NOMO-1 treated with dmso at 0.1 percent for 144 hours (cell line): ENCODE results near the gene LSM3.

ENCODE experiments used
- DNase-seq: peaks from one replicate; lab custom pipeline; 2025; ENCODE audit not compliant: unreplicated experiment; lab: John Stamatoyannopoulos, UW

LSM3 gene

GRCh38 chr3:14143271-14144225 is 35.1 kb upstream of the LSM3 start:
- DNase-seq, result no peak

- peak; percentile 72 for DNase-seq
Measured at GRCh38 chr3:14144423-14145075, 34.1 kb upstream of the LSM3 start.

GRCh38 chr3:14145236-14145635 is 33.4 kb upstream of the LSM3 start:
- no peak for DNase-seq

GRCh38 chr3:14145670-14146380 is 32.8 kb upstream of the LSM3 start:
- DNase-seq, result no peak

GRCh38 chr3:14146381-14147065 is 32.1 kb upstream of the LSM3 start:
- no peak for DNase-seq

- no peak for DNase-seq
Measured at GRCh38 chr3:14147066-14147435, 31.6 kb upstream of the LSM3 start.

- DNase-seq, result no peak
Measured at GRCh38 chr3:14147617-14148016, 31.0 kb upstream of the LSM3 start.

- no peak for DNase-seq
Measured at GRCh38 chr3:14148041-14148985, 30.3 kb upstream of the LSM3 start.

- no peak for DNase-seq
Measured at GRCh38 chr3:14150078-14150477, 28.5 kb upstream of the LSM3 start.

GRCh38 chr3:14150491-14151230 is 28.0 kb upstream of the LSM3 start:
- DNase-seq, result no peak

- DNase-seq, result no peak
Measured at GRCh38 chr3:14151471-14152083, 27.0 kb upstream of the LSM3 start.

- DNase-seq, result no peak
Measured at GRCh38 chr3:14152233-14152962, 26.2 kb upstream of the LSM3 start.

GRCh38 chr3:14152963-14153355 is 25.7 kb upstream of the LSM3 start:
- DNase-seq, result no peak

GRCh38 chr3:14153663-14154062 is 25.0 kb upstream of the LSM3 start:
- DNase-seq, result no peak

- no peak for DNase-seq
Measured at GRCh38 chr3:14154276-14154675, 24.3 kb upstream of the LSM3 start.

- DNase-seq, result no peak
Measured at GRCh38 chr3:14154895-14155440, 23.6 kb upstream of the LSM3 start.

- DNase-seq, result no peak
Measured at GRCh38 chr3:14156201-14156600, 22.4 kb upstream of the LSM3 start.
